ENCODE measurements around the gene CHL1. TPM values are rescaled to one million over a fixed set of nuclear protein-coding genes. Genes with fewer than 3 reads are reported as not detected.
A peak's percentile ranks its signal among the peaks of the same experiment; 100 is the strongest.

The CHL1 gene
- total RNA-seq (2014; rRNA removed; shearing (Covaris generic)): not detected in 2 replicates

GRCh38 chr3:196311-197148 is at the start of gene CHL1:
TSS of gene CHL1 (plus strand) at chr3:196763. CDS start at chr3:319777, 123,014 bp downstream.
- H3K36me3 ChIP-seq: no peaks in the 10 kb centered on the region
- no peak within 1 kb of the TSS for H3K4me3 ChIP-seq

GRCh38 chr3:151614-152189 is 44.9 kb upstream of the CHL1 start:
- DNase-seq (ENCODE audit: low read depth in 1 of 2, low spot score in 2 of 2): no peak
- Histone ChIP-seq H3K9me3 (replicated peaks) (no peaks in the 10 kb centered on the region), H3K36me3 (no peaks in the 10 kb centered on the region)

More at GRCh38 chr3:196311-197148, at the start of gene CHL1:
- DNase-seq (ENCODE audit: low read depth in 1 of 2, low spot score in 2 of 2): no peak
- H3K27ac ChIP-seq: no peak within 1 kb of the TSS
- no peaks in the 10 kb centered on the region for H3K4me1 ChIP-seq (replicated peaks)
- peaks cover 5% of the 10 kb centered on the region; the same call in 1 of the 2 replicates for H3K9me3 ChIP-seq (replicated peaks)
- no peaks in the 10 kb centered on the region for H3K27me3 ChIP-seq (replicated peaks)

GRCh38 chr3:159974-160373 is 36.6 kb upstream of the CHL1 start:
- Histone ChIP-seq H3K27ac (no peak overlapping the region), H3K4me3 (no peak overlapping the region), H3K4me1 (replicated peaks) (no peaks in the 10 kb centered on the region), H3K27me3 (replicated peaks) (no peaks in the 10 kb centered on the region), H3K36me3 (no peaks in the 10 kb centered on the region), H3K9me3 (replicated peaks) (no peaks in the 10 kb centered on the region)
- no peak for DNase-seq (ENCODE audit: low read depth in 1 of 2, low spot score in 2 of 2)

More at GRCh38 chr3:151614-152189, 44.9 kb upstream of the CHL1 start:
- Histone ChIP-seq H3K27ac (no peak overlapping the region), H3K4me3 (no peak overlapping the region), H3K4me1 (replicated peaks) (no peaks in the 10 kb centered on the region), H3K27me3 (replicated peaks) (no peaks in the 10 kb centered on the region)

GRCh38 chr3:166071-166470 is 30.5 kb upstream of the CHL1 start:
- Histone ChIP-seq H3K27ac (no peak overlapping the region), H3K4me1 (replicated peaks) (no peaks in the 10 kb centered on the region), H3K27me3 (replicated peaks) (no peaks in the 10 kb centered on the region), H3K4me3 (no peak overlapping the region), H3K36me3 (no peaks in the 10 kb centered on the region), H3K9me3 (replicated peaks) (no peaks in the 10 kb centered on the region)
- DNase-seq (ENCODE audit: low read depth in 1 of 2, low spot score in 2 of 2): no peak

- DNase-seq (ENCODE audit: low read depth in 1 of 2, low spot score in 2 of 2): no peak
- Histone ChIP-seq H3K9me3 (replicated peaks) (no peaks in the 10 kb centered on the region), H3K36me3 (no peaks in the 10 kb centered on the region), H3K4me3 (no peak overlapping the region), H3K4me1 (replicated peaks) (no peaks in the 10 kb centered on the region), H3K27ac (no peak overlapping the region), H3K27me3 (replicated peaks) (no peaks in the 10 kb centered on the region)
Measured at GRCh38 chr3:166799-167198, 29.8 kb upstream of the CHL1 start.

GRCh38 chr3:173886-174285 is 22.7 kb upstream of the CHL1 start:
- DNase-seq (ENCODE audit: low read depth in 1 of 2, low spot score in 2 of 2): no peak
- H3K9me3 ChIP-seq (replicated peaks): peaks cover 3% of the 10 kb centered on the region; the same call in 1 of the 2 replicates
- H3K27ac ChIP-seq: no peak overlapping the region
- H3K36me3 ChIP-seq: no peaks in the 10 kb centered on the region
- no peaks in the 10 kb centered on the region for H3K4me1 ChIP-seq (replicated peaks)
- H3K27me3 ChIP-seq (replicated peaks): no peaks in the 10 kb centered on the region
- no peak overlapping the region for H3K4me3 ChIP-seq

GRCh38 chr3:184976-185375 is 11.6 kb upstream of the CHL1 start:
- Histone ChIP-seq H3K4me3 (no peak overlapping the region), H3K9me3 (replicated peaks) (peaks cover 2% of the 10 kb centered on the region; the same call in 1 of the 2 replicates), H3K36me3 (no peaks in the 10 kb centered on the region), H3K27ac (no peak overlapping the region), H3K4me1 (replicated peaks) (no peaks in the 10 kb centered on the region), H3K27me3 (replicated peaks) (no peaks in the 10 kb centered on the region)
- DNase-seq (ENCODE audit: low read depth in 1 of 2, low spot score in 2 of 2): no peak

GRCh38 chr3:192215-192929 is 4.2 kb upstream of the CHL1 start:
- H3K4me1 ChIP-seq (replicated peaks): no peaks in the 10 kb centered on the region
- DNase-seq (ENCODE audit: low read depth in 1 of 2, low spot score in 2 of 2): no peak
- H3K4me3 ChIP-seq: no peak overlapping the region
- no peak overlapping the region for H3K27ac ChIP-seq
- no peaks in the 10 kb centered on the region for H3K27me3 ChIP-seq (replicated peaks)
- H3K36me3 ChIP-seq: no peaks in the 10 kb centered on the region
- peaks cover 5% of the 10 kb centered on the region; the same call in 1 of the 2 replicates for H3K9me3 ChIP-seq (replicated peaks)

- H3K4me1 ChIP-seq (replicated peaks): no peaks in the 10 kb centered on the region
- DNase-seq (ENCODE audit: low read depth in 1 of 2, low spot score in 2 of 2): no peak
- no peak overlapping the region for H3K27ac ChIP-seq
- no peaks in the 10 kb centered on the region for H3K27me3 ChIP-seq (replicated peaks)
- no peak overlapping the region for H3K4me3 ChIP-seq
- H3K36me3 ChIP-seq: no peaks in the 10 kb centered on the region
- H3K9me3 ChIP-seq (replicated peaks): peaks cover 5% of the 10 kb centered on the region; the same call in 1 of the 2 replicates
Measured at GRCh38 chr3:194001-194400, 2.6 kb upstream of the CHL1 start.

GRCh38 chr3:194421-194820 is 2.1 kb upstream of the CHL1 start:
- peaks cover 5% of the 10 kb centered on the region; the same call in 1 of the 2 replicates for H3K9me3 ChIP-seq (replicated peaks)
- H3K4me1 ChIP-seq (replicated peaks): no peaks in the 10 kb centered on the region
- H3K4me3 ChIP-seq: no peak overlapping the region
- no peaks in the 10 kb centered on the region for H3K27me3 ChIP-seq (replicated peaks)
- H3K36me3 ChIP-seq: no peaks in the 10 kb centered on the region
- no peak overlapping the region for H3K27ac ChIP-seq
- DNase-seq (ENCODE audit: low read depth in 1 of 2, low spot score in 2 of 2): no peak

- no peak for DNase-seq (ENCODE audit: low read depth in 1 of 2, low spot score in 2 of 2)
- no peak overlapping the region for H3K27ac ChIP-seq
- no peak overlapping the region for H3K4me3 ChIP-seq
- H3K9me3 ChIP-seq (replicated peaks): peaks cover 5% of the 10 kb centered on the region; the same call in 1 of the 2 replicates
- H3K4me1 ChIP-seq (replicated peaks): no peaks in the 10 kb centered on the region
- H3K36me3 ChIP-seq: no peaks in the 10 kb centered on the region
- no peaks in the 10 kb centered on the region for H3K27me3 ChIP-seq (replicated peaks)
Measured at GRCh38 chr3:195666-196065, 897 bp upstream of the CHL1 start.

- H3K4me1 ChIP-seq (replicated peaks): no peaks in the 10 kb centered on the region
- H3K9me3 ChIP-seq (replicated peaks): peaks cover 8% of the 10 kb centered on the region
- no peaks in the 10 kb centered on the region for H3K27me3 ChIP-seq (replicated peaks)
- no peak overlapping the region for H3K4me3 ChIP-seq
- DNase-seq (ENCODE audit: low read depth in 1 of 2, low spot score in 2 of 2): peak in 1 of 2 experiments; percentile 35
- H3K36me3 ChIP-seq: no peaks in the 10 kb centered on the region
- H3K27ac ChIP-seq: no peak overlapping the region
Measured at GRCh38 chr3:197149-197827, 725 bp downstream of the CHL1 start.

GRCh38 chr3:197828-198491 is 1.4 kb downstream of the CHL1 start:
- Histone ChIP-seq H3K4me1 (replicated peaks) (no peaks in the 10 kb centered on the region), H3K9me3 (replicated peaks) (peaks cover 8% of the 10 kb centered on the region), H3K4me3 (no peak overlapping the region), H3K36me3 (no peaks in the 10 kb centered on the region), H3K27ac (no peak overlapping the region), H3K27me3 (replicated peaks) (no peaks in the 10 kb centered on the region)
- DNase-seq (ENCODE audit: low read depth in 1 of 2, low spot score in 2 of 2): no peak
